Neuronal stem cell (in vitro differentiated cells): ENCODE results near the gene NKAIN1.
A peak's percentile ranks its signal among the peaks of the same experiment; 100 is the strongest.

Experiments
- DNase-seq: peaks from one replicate; pipeline ENCODE4 v3.0.0-alpha.2; 2013; ENCODE audit warnings: low spot score
- H2AFZ ChIP-seq: one replicate; pipeline ENCODE4 v1.6.1; 2013; ENCODE audit warnings: mild to moderate bottlenecking, low read length, inconsistent platforms
- H2AK5ac ChIP-seq: 2 replicates; pipeline ENCODE4 v1.6.1; 2013; ENCODE audit warnings: low read depth, mild to moderate bottlenecking, inconsistent platforms, low read length, moderate library complexity, mixed read lengths
- H2BK120ac ChIP-seq: 2 replicates; pipeline ENCODE4 v1.6.1; 2013; ENCODE audit warnings: low read depth, mild to moderate bottlenecking, inconsistent platforms, low read length, moderate library complexity, mixed read lengths
- H2BK12ac ChIP-seq: one replicate; pipeline ENCODE4 v1.6.1; 2013; ENCODE audit warnings: low read length, inconsistent platforms
- H2BK15ac ChIP-seq: 2 replicates; pipeline ENCODE4 v1.6.1; 2013; ENCODE audit warnings: mild to moderate bottlenecking, low read length, inconsistent platforms, mixed read lengths
- H2BK5ac ChIP-seq: one replicate; pipeline ENCODE4 v1.6.1; 2013; ENCODE audit warnings: inconsistent platforms, mild to moderate bottlenecking, low read length, moderate library complexity
- H3K14ac ChIP-seq: one replicate; pipeline ENCODE4 v1.6.1; 2013; ENCODE audit warnings: low read length, inconsistent platforms
- H3K18ac ChIP-seq: 2 replicates; pipeline ENCODE4 v1.6.1; 2013; ENCODE audit warnings: low read length, inconsistent platforms
- H3K23ac ChIP-seq: 2 replicates; pipeline ENCODE4 v1.6.1; 2013; ENCODE audit warnings: low read depth, mild to moderate bottlenecking, mixed read lengths, low read length, inconsistent platforms; ENCODE audit not compliant: poor library complexity
- H3K27ac ChIP-seq: replicated peaks from 3 replicates; pipeline ENCODE4 v1.5.1; 2013; ENCODE audit warnings: low read length, inconsistent platforms
- H3K27me3 ChIP-seq, 3 experiments: 2 replicates each; pipeline ENCODE4 v1.6.1; 2013; ENCODE audit warnings: low read length in 3 of 3, mild to moderate bottlenecking in 2 of 3, inconsistent platforms in 1 of 3, low read depth in 1 of 3, mixed read lengths in 1 of 3, moderate library complexity in 1 of 3; ENCODE audit not compliant: control insufficient read depth in 3 of 3, insufficient read depth in 3 of 3
- H3K36me3 ChIP-seq, 2 donors: replicated peaks in 1 of 2; 2 replicates each; pipeline ENCODE4 v1.6.1; 2013; ENCODE audit warnings: low read length in 2 of 2; ENCODE audit not compliant: control insufficient read depth in 2 of 2, insufficient read depth in 2 of 2
- H3K4ac ChIP-seq: 2 replicates; pipeline ENCODE4 v1.6.1; 2013; ENCODE audit warnings: inconsistent platforms, mild to moderate bottlenecking, low read length, moderate library complexity
- H3K4me1 ChIP-seq, 2 donors: 1 replicate in 1 of 2; 2 replicates in 1 of 2; pipeline ENCODE4 v1.6.1; 2013; ENCODE audit warnings: low read length in 2 of 2, low read depth in 1 of 2; ENCODE audit not compliant: control insufficient read depth in 2 of 2, insufficient read depth in 1 of 2
- H3K4me2 ChIP-seq: one replicate; pipeline ENCODE4 v1.6.1; 2013; ENCODE audit warnings: mild to moderate bottlenecking, low read length, inconsistent platforms; ENCODE audit not compliant: insufficient read depth, poor library complexity, severe bottlenecking
- H3K4me3 ChIP-seq, 2 donors: 2 replicates each; pipeline ENCODE4 v1.5.1; 2013; ENCODE audit warnings: low read length in 2 of 2, mild to moderate bottlenecking in 2 of 2, inconsistent platforms in 1 of 2, moderate library complexity in 1 of 2
- H3K79me1 ChIP-seq: one replicate; pipeline ENCODE4 v1.6.1; 2013; ENCODE audit warnings: low read depth, mild to moderate bottlenecking, inconsistent platforms, low read length, moderate library complexity
- H3K9ac ChIP-seq: one replicate; pipeline ENCODE4 v1.6.1; 2013; ENCODE audit warnings: mild to moderate bottlenecking, low read depth, low read length, inconsistent platforms; ENCODE audit not compliant: poor library complexity
- H3K9me3 ChIP-seq, 2 donors: replicated peaks in 1 of 2; 2 replicates each; pipeline versions ENCODE3 to v1.6.1; 2013; ENCODE audit warnings: low read length in 2 of 2, mild to moderate bottlenecking in 2 of 2, inconsistent platforms in 1 of 2, low read depth in 1 of 2, mixed read lengths in 1 of 2, moderate library complexity in 1 of 2; ENCODE audit not compliant: control insufficient read depth in 2 of 2, insufficient read depth in 1 of 2
- H4K8ac ChIP-seq: one replicate; pipeline ENCODE4 v1.6.1; 2013; ENCODE audit warnings: low read depth, mild to moderate bottlenecking, inconsistent platforms, low read length, moderate library complexity
- H4K91ac ChIP-seq: one replicate; pipeline ENCODE4 v1.6.1; 2013; ENCODE audit warnings: low read length, low read depth, mild to moderate bottlenecking, inconsistent platforms; ENCODE audit not compliant: poor library complexity
- WGBS, 2 donors: extraction: QIAGEN DNeasy Blood & Tissue Kit; methylation state at CpG; one replicate each; pipeline ENCODE4 v1.1.7; 2013; ENCODE audit warnings: missing lambda C conversion rate in 2 of 2, mixed read lengths in 1 of 2; ENCODE audit not compliant: insufficient read length in 2 of 2, insufficient replicate concordance in 1 of 2; ENCODE audit errors: extremely low coverage in 2 of 2; 5-methylcytosine and 5-hydroxymethylcytosine counted together

Gene NKAIN1

GRCh38 chr1:31201931-31202360, 37.7 kb downstream of the NKAIN1 start:
- DNase-seq = no peak
- H2BK5ac ChIP-seq = no peak overlapping the region
- H3K4me2 ChIP-seq = no peak overlapping the region
- no peak overlapping the region for H4K91ac ChIP-seq
- H3K79me1 ChIP-seq = peaks cover 2% of the 10 kb centered on the region
- H3K4me3 ChIP-seq = no peak overlapping the region
- H3K18ac ChIP-seq = peak overlapping the region; percentile 38
- H3K9me3 ChIP-seq = peaks cover 0 to 1% of the 10 kb centered on the region in 2 donors
- WGBS, 2 donors = no CpG with 5 or more reads among the region's 5 CpGs
- H3K23ac ChIP-seq = no peak overlapping the region
- H3K4me1 ChIP-seq = peaks cover 13 to 24% of the 10 kb centered on the region in 2 donors
- no peak overlapping the region for H2BK15ac ChIP-seq
- H3K4ac ChIP-seq = no peak overlapping the region
- H2AFZ ChIP-seq = no peak overlapping the region
- H2BK120ac ChIP-seq = no peak overlapping the region
- H3K27me3 ChIP-seq = no peaks in the 10 kb centered on the region
- no peak overlapping the region for H3K14ac ChIP-seq
- no peak overlapping the region for H2BK12ac ChIP-seq
- H4K8ac ChIP-seq = no peak overlapping the region
- H2AK5ac ChIP-seq = peak overlapping the region; percentile 63
- H3K27ac ChIP-seq = no peak overlapping the region
- H3K36me3 ChIP-seq = no peaks in the 10 kb centered on the region
- peak overlapping the region; percentile 81 for H3K9ac ChIP-seq

- no peaks in the 10 kb centered on the region for H3K36me3 ChIP-seq
- peaks cover 0 to 1% of the 10 kb centered on the region in 2 donors for H3K9me3 ChIP-seq
- no peak overlapping the region for H3K9ac ChIP-seq
- DNase-seq = no peak
- H3K14ac ChIP-seq = peak overlapping the region; percentile 49
- no peak overlapping the region for H2AK5ac ChIP-seq
- H2BK12ac ChIP-seq = no peak overlapping the region
- no CpG with 5 or more reads among the region's 22 CpGs for WGBS, 2 donors
- H2BK120ac ChIP-seq = no peak overlapping the region
- no peak overlapping the region for H2BK5ac ChIP-seq
- H3K4me2 ChIP-seq = no peak overlapping the region
- H3K4ac ChIP-seq = no peak overlapping the region
- H3K23ac ChIP-seq = peak overlapping the region; percentile 11
- no peak overlapping the region for H2AFZ ChIP-seq
- no peak overlapping the region for H4K91ac ChIP-seq
- no peak overlapping the region for H3K4me3 ChIP-seq
- H3K4me1 ChIP-seq = peaks cover 13 to 24% of the 10 kb centered on the region in 2 donors
- no peak overlapping the region for H3K18ac ChIP-seq
- no peak overlapping the region for H3K27ac ChIP-seq
- H4K8ac ChIP-seq = no peak overlapping the region
- H3K27me3 ChIP-seq = no peaks in the 10 kb centered on the region
- no peak overlapping the region for H2BK15ac ChIP-seq
- peaks cover 2% of the 10 kb centered on the region for H3K79me1 ChIP-seq
Measured at GRCh38 chr1:31199949-31200348, 39.7 kb downstream of the NKAIN1 start.

- WGBS, 2 donors = no CpG with 5 or more reads among the region's 8 CpGs
- Histone ChIP-seq H2BK120ac (no peak overlapping the region), H3K27ac (no peak overlapping the region), H2AFZ (no peak overlapping the region), H3K4me1 (peaks cover 13 to 24% of the 10 kb centered on the region in 2 donors), H3K4me3 (no peak overlapping the region), H3K23ac (no peak overlapping the region), H3K4me2 (no peak overlapping the region), H4K8ac (no peak overlapping the region), H3K79me1 (peaks cover 2% of the 10 kb centered on the region), H3K9ac (no peak overlapping the region), H2BK15ac (no peak overlapping the region), H3K27me3 (no peaks in the 10 kb centered on the region), H3K9me3 (peaks cover 0 to 1% of the 10 kb centered on the region in 2 donors), H4K91ac (no peak overlapping the region), H2AK5ac (no peak overlapping the region), H3K18ac (no peak overlapping the region), H3K4ac (no peak overlapping the region), H3K14ac (no peak overlapping the region), H2BK12ac (no peak overlapping the region), H3K36me3 (no peaks in the 10 kb centered on the region), H2BK5ac (no peak overlapping the region)
- no peak for DNase-seq
Measured at GRCh38 chr1:31199236-31199790, 40.4 kb downstream of the NKAIN1 start.

- Histone ChIP-seq H2BK12ac (no peak overlapping the region), H2BK120ac (no peak overlapping the region), H3K4me3 (no peak overlapping the region), H2AK5ac (no peak overlapping the region), H3K79me1 (peaks cover 2% of the 10 kb centered on the region), H3K4me1 (peaks cover 13 to 24% of the 10 kb centered on the region in 2 donors), H3K4ac (no peak overlapping the region), H3K4me2 (no peak overlapping the region), H2AFZ (no peak overlapping the region), H2BK15ac (no peak overlapping the region), H3K9me3 (peaks cover 0 to 1% of the 10 kb centered on the region in 2 donors), H2BK5ac (no peak overlapping the region), H3K36me3 (no peaks in the 10 kb centered on the region), H3K27me3 (no peaks in the 10 kb centered on the region), H4K91ac (no peak overlapping the region), H3K27ac (no peak overlapping the region), H3K14ac (no peak overlapping the region), H3K9ac (no peak overlapping the region), H4K8ac (no peak overlapping the region), H3K23ac (no peak overlapping the region), H3K18ac (no peak overlapping the region)
- no CpG with 5 or more reads among the region's 7 CpGs for WGBS, 2 donors
- no peak for DNase-seq
Measured at GRCh38 chr1:31198600-31198999, 41.1 kb downstream of the NKAIN1 start.
